HG02610 (cell line): ENCODE measurements around the gene SECISBP2L.
"Not testable (repeated sequence)": the region's sequence is repeated elsewhere in the genome, so short reads cannot be mapped to it uniquely, and the experiment has no call there.

Source experiments
- ATAC-seq: cut with Tn5 transposase; IDR thresholded peaks from one replicate; pipeline ENCODE4 v1.9.1; 2021; ENCODE audit warnings: mild to moderate bottlenecking, moderate library complexity; ENCODE audit not compliant: unreplicated experiment

Gene SECISBP2L

DNA sequence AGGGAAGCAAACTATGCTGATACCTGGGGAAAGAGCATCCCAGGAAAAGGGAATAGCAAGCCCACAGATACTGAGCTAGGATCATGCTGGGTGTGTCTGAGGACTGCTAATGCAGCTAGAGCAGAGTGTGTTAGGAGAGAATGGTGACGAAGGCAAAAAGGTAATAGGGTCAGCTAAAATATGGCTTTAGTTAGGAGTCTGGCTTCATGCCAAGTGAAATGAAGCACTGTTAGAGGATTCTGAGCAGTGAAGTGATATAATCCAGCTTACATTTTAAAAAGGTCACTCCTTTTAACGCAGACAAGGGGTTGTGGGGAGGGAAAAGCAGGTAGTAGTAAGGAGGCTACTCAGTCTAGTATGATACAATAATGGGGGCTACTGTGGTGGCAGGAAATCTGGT lies 30.4 kb downstream of the SECISBP2L start:
- ATAC-seq = no peak

DNA sequence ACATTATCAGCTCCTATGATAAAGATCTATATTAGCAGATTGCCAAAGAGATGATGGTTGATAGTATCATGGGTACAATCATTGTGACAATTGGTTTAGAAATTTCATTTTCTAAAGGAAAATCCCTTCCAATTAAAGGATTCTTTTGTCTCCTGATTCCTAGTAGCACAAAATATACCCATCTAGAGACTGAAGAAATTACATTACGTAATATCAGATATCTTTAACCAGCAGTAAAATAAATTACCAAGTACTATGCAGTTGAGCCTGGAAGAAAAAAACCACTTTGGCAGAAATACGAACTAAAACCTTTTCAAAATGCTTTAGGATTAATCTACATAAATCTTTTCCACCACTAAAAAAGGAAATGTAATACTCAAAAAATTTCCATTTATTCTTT lies 46.9 kb downstream of the SECISBP2L start:
- no peak for ATAC-seq

DNA sequence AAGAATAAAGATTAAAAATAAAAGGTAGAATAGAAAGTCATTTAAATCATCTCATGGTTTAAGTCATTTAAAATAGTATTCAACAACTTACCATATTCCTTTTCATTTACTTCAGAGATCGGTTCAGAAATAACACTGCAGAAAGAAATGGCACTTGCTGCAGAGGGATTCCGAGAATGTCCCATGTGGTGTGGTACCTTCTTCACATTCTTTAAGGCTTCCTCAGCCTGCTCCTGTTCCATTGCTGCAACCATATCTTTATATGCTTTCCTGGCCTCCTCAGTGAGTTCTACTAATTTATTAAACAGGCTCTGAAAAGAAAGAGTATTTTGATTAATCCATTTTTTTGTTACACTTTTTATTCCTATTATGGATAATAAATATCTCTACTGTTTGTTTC lies 50.0 kb downstream of the SECISBP2L start:
- ATAC-seq = no peak

DNA sequence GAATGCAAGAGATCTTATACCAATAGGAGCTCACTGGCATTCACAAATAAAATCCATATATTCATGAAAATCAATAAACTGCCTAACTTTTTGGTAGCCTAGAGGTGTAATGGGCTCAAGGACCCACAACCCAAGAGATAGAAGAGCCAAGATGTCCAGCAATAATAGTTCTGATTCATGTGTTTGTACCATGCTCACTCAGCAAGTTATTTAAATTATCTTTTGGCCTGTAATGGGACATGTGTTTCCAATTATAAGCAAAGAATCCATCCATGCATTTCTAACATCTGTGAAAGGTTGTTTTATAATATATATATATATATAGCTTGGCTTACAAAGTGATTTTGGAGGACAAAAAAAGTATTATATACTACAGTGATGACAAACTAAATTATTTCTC lies 52.9 kb downstream of the SECISBP2L start:
- ATAC-seq = no peak

DNA sequence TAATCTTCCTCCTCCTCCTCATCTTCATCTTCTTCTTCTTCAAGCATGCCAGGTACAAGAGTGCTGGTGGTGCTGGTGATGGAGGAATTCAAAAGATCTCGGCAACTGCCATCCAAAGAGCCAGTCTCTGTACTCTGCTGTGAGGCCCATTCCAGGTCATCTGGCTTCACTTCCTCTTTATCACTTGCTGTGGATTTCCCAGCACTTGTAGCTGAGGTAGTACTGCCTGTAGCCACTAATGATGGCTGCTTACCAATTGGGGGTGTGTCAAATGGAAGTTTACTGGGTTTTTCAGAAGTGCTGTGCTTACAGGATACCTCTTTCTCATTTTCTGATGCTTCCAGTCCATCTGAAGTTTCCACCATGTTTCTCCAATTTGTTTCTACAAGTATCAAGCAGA lies 53.7 kb downstream of the SECISBP2L start:
- ATAC-seq = peak; percentile 96

DNA sequence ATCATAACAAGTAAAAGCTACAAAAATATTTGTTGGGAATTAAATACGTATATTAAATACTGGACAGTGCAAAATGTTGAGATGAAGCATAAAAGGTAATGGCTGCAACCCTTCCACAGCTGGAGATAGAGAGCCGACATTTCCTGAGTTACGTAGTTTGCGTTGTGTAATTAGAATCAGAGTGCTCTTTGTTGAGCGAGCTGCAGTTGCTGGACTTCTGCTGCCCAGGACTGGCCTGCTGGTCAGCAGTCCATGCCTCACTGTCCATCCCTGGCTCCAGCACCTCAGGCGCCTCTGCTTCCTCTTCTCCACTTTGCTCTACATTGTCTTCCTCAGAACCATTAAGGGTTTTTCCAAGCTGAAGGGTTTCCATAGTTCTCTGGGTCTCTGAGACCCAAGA lies 54.1 kb downstream of the SECISBP2L start:
- peak; percentile 17 for ATAC-seq

DNA sequence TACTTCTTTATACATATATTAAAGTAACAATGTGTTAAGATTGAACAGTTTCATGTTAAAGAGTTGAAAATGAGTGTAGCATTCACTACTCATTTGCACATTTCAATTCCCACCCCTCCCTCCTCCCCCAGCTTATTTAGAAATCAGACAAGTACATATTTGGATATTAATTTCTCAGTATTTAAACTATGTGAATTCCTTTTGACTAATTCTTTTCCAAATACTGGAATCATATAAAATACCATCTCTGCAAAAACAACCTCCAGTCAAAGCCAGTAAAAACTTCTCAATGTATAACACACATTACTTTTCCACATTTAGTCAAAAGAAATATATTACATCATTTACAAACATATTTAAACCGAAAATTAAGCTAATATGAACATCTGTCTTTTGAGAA lies 57.1 kb downstream of the SECISBP2L start:
- no peak for ATAC-seq

DNA sequence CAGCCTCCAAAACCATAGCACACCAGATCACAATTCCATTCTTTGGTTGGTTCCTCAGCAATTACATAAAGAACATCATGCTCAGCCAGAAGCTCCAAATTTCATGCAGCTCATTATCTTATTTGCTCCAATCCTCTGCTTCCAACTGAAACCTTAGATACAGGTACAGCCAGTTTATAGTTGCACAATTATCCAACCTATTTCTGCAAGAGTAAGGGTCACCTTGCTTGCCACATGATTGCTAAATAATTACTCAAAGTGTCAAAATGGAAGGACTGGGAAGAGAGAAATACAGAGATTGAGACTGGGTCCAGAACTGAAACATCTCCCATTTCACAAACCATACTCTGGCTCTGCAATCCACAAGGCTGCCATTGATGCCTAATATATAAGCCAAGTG lies 59.1 kb downstream of the SECISBP2L start:
- no peak for ATAC-seq

DNA sequence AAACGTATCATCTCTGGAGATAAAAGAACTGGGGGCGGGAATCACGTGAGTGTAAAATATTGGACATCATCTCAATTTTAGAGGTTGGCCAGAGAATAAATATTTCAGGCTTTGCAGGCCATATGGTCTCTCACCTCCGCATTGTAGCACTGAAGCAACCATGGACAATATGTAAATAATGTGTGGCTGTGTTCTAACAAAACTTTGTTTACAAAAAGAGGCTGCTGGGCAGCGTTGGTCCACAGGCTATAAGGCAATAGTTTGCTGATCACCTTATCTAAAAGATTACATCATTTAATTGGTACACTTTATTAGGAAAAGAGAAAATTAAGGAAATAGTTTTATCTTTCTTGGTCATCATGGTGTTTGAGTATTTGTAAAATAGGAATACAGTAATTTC lies 60.0 kb downstream of the SECISBP2L start:
- no peak for ATAC-seq

DNA sequence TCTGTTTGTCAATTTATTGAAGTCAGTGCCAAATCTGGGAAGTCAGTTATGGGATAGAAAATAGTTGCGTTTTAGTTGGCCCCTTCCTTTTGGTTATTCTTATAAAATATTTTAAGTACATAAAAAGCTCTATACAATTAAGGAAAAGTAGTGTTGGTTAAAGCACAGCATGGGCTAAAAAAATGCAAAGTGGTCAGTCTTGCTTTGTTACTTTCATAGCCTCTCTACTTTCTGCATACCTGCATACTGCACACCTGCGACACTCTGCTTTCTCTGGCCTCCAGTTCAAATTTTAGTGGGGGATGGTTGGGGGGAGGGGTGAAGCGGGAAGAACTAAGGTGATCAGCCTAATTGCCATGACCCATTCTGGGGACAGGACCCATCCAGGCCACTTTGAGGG lies 60.7 kb downstream of the SECISBP2L start:
- no peak for ATAC-seq

DNA sequence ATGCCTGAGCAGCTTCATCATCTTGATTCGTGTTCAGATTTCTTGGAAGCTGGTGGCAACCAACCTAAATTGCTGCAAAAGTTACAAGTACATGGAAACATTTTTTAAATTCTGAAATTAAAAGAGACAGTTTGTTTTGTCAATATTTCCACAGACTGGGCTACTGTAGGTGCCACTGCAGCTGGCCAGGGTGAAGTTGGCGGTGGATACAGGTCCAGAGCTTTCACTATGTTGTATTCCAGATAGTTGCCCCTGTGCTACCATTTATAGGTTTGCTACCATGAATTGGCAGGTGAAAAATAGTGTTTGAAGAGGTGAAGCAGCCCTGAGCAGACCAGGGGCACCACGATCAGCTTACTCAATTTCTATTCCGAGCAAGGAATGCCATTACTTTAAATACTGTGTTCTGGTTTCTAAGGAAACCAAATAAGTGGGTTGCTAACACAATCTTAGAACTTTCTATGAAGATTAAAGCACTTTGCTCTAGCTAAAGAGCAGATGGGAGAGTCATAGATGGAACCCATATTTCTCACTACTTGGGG lies 61.4 kb downstream of the SECISBP2L start:
- ATAC-seq = no peak

DNA sequence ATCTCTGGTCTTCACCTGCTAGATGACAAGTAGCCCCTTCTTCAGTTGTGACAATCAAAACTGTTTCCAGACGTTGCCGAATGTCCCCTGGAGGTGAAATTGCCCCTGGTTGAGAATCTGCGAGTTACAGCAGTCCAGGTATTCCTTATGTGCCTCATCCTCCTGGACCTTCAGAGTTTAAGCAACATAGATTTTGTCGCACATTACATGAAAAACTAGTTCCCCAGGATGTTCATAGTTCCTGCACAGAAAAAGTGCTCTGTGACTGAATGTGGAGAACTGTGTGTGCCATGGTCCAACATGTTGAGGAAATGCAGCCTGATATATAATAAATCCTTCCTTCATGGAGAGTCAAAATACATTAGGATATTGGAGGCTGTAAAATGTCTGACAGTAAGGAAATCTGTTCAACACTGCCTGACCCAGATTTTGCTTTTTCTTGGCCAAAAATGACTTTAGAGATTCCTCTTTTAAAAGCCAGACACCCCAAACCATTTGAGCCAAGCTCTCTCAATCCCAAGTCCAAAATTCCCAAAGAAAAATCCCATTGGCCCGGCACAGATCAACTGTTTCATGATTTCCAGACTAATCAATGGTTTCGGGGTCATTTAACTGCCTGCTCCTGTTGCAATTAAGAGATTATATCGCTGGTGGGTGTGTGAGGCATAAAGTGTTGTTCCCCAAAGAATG lies 62.1 kb downstream of the SECISBP2L start:
- ATAC-seq = no peak

DNA sequence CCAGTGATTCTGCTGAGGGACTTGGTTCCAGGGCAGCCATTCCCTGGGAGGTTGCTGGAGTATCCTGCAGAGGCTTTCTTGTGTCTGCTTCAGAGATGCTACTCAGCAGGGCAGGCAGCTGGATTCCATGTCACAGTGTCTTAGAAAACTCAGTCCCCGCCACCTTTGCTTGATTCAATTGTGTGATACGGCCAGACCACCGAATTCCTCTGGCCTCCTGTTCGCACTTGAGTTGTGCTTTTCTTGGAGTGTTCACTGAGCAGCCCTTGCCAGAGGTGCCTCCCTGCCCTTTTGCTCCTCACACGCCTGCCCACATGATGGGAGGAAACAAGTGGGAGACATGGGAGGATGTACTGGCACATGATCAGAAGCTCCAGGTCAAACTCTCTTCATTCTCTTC lies 62.9 kb downstream of the SECISBP2L start:
- no peak for ATAC-seq

DNA sequence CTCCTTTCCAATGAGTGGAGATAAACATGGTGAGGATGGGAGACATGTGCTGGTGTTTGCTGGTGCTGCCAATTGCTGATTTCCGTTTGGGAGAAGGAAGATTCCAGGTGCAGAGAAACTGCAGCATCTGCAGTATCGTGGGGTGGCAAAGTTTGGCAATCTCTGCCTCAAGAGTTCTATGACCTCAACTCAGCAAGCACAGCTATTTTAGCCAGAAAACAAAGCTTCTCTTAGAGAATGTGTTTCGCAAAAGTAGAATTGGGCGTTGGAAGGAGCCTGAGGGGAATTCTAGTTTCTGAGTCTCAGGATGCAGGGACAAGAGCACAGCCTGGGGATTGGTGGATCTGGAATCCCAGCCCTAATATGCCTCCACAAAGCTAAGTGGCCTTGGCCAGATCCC lies 64.3 kb downstream of the SECISBP2L start:
- no peak for ATAC-seq

DNA sequence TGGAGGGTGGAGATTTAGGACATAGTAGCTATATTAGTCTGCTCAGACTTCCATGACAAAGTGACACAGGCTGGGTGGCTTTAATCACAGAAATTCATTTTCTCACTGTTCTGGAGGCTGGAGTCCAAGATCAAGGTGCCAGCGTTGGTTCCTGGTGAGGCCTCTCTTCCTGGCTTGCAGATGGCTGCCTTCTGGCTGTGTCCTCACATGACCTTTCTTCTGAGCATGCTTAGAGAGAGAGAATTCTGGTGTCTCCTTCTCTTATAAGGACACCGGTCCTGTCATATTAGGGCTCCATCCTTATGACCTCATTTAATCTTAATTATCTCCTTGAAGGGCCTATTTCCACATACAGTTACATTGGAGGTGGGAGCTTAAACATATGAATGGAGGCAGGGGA lies 67.6 kb downstream of the SECISBP2L start:
- no peak for ATAC-seq

DNA sequence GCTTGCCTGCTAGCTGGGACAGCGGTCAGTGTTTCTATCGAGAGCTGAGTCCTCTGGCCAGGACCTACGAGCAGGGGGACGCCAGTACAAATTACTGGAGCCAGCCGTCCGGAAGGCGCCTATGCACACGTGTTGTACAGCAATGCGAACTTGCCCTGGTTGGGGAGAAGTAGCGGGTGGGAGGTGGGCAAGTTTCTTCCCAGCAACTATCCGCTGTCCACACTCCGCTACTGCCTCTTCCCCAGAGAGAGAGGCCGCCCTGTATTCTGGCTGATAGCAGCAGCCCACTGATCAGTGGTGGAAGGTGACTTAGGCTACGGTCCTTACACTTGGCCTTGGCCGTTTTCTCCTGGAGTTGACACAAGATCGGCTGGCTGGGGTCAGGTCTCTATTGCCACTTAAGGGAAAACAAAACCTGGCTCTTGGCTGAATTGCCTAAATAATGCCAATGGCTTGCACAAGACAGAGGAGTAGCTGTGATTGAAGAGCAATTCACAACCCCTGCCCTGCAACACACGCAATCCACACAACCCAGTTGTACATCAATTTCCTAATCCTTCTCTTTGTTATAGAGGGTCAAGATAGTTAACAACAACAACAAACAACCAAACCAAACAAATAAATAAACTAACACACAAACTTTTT lies 69.7 kb downstream of the SECISBP2L start:
- ATAC-seq = no peak

DNA sequence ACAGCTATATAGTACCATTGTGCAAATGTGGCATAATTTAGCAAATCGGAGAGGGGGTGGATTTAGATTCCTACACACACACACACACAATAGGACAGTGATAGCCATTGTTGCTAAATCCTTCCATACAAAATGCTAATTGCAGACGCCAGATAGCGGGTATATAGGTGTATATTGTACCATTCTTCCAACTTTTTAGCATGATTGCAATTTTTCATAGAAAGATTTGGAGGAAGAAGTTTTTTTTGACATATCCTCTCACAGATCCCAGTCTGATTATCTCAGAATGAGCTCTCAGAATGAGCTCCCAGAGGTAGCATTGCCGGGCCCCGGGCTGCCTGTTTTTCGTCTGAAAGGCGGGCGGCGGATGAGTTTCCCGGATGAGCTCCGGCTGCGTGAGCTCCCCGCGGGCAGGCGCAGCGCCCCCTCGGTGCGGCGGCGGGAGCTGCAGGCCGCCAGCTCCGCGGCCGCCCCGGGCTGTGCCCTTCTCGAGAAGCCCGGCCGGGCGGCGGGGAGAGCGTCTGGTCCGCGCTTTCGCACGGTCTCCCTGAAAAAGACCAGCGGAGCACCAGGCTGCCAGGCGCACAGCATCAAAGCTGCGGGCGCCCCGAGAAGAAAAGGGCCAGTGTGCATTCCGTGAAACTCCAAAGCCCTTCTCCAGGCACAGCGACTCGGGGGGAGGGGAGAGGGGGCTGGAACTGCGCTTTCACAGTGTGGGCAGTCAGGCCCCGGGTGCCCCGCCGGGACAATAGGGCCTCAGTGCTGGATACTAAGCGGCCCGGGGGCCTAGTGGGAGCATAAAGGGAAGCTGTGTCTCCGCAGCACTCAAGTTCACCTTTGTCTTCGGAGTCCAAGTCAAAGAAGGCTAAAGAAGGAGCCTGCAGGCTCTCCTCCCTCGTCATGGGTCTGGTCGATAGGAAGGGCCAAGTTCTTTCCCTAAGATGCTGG lies 70.5 kb downstream of the SECISBP2L start:
- peak; percentile 94 for ATAC-seq

DNA sequence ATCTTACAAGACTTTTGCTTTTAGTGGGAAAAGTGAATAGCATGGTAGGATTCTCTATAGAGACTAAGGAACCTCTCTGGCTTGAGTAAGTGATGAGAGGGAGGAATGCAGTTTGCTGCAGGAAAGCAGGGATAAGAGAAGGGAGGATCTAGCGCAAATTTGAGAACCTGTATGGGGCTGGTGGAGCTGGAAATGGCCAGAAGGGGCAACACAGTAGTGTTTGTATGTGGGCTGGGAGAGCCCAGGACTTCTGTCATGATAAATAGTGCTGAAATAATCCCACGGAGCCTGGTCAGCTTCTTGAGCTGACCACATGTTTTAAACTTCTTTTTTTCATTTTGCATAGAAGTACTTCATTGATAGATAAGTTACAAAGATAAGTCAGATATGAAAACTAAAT lies 71.4 kb downstream of the SECISBP2L start:
- ATAC-seq = no peak

DNA sequence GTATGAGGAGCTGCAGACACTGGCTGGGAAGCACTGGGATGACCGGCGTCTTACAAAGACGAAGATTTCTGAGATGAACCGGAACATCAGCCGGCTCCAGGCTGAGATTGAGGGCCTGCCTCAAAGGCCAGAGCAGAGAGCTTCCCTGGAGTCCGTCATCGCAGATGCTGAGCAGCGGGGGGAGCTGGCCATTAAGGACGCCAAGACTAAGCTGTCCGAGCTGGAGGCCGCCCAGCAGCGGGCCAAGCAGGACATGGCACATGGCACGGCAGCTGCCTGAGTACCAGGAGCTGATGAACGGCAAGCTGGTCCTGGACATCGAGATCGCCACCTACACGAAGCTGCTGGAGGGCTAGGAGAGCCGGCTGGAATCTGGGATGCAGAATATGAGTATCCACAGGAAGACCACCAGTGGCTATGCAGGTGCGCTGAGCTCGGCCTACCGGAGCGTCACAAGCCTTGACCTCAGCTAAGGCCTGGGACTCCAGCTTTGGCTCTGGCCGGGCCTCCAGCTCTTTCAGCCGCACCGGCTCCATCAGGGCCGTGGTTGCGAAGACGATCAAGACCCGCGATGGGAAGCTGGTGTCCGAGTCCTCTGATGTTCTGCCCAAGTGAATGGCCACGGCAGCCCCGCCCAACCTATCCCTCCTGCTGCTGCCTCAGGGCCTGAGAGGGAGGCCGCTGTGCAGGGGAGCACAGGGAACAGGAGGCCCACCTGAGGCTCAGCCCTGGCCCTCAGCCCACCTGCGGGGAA lies 73.3 kb downstream of the SECISBP2L start:
- no peak for ATAC-seq

DNA sequence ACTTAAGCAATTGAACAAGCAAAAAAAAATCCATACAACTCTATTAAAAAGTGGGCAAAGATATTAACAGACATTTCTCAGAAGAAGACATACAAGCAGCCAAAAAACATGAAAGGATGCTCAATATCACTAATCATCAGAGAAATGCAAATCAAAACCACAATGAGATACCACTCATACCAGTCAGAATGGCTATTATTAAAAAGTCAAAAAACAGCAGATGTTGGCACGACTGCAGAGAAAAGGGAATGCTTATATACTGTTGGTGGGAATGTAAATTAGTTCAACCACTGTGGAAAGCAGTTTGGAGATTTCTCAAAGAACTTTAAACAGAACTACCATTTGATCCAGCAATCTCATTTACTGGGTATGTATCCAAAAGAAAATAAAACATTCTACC lies 75.3 kb downstream of the SECISBP2L start:
- ATAC-seq = not testable (repeated sequence)

DNA sequence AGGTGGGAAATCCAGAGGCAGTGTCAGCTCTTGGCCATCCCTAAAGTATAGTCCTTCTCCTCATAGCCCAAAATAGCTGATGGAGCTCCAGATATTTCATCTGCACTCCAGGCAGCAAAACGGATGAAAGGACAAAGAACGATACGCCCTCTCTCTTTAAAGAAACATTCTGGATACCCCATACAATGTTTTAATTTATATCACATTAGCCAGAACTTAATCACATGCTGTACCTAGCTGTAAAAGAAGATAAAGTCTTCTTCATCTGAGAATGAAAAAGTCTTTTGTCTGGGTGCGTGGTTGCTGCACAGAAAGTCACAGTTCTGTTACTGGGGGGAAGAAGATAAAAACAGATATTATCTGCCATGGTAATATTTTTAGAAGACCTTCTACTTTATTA lies 78.2 kb downstream of the SECISBP2L start:
- ATAC-seq = no peak
